ENCODE measurements around the gene CD163. TPM values are rescaled to one million over a fixed set of nuclear protein-coding genes. Genes with fewer than 3 reads are reported as not detected.

The CD163 gene
- total RNA-seq, 4 donors from 2014 or later = 25.6 to 179 (median 94.4) TPM

DNA sequence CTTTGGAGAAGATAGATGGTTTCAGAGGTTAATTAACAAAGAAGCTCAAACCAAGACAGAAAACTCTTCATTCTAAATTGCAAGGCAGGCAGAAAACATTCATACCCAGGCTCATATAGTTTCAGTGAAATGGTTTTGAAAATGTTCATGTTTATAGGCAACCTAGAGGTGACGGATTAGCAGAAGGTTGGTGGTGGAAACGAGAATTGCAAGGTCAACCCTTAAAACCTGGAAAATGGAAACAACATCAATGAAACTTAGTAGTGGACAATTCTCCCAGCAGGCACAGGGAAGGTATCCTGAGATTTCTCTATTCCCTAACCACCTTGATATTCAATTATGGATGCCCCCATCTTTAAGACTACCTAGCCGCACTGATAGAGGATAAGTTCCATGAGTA, 965 bp downstream of the CD163 start:
- no peaks in the 10 kb centered on the region for H3K27me3 ChIP-seq
- no peaks in the 10 kb centered on the region for H3K36me3 ChIP-seq
- TF ChIP-seq, protein P1, sequence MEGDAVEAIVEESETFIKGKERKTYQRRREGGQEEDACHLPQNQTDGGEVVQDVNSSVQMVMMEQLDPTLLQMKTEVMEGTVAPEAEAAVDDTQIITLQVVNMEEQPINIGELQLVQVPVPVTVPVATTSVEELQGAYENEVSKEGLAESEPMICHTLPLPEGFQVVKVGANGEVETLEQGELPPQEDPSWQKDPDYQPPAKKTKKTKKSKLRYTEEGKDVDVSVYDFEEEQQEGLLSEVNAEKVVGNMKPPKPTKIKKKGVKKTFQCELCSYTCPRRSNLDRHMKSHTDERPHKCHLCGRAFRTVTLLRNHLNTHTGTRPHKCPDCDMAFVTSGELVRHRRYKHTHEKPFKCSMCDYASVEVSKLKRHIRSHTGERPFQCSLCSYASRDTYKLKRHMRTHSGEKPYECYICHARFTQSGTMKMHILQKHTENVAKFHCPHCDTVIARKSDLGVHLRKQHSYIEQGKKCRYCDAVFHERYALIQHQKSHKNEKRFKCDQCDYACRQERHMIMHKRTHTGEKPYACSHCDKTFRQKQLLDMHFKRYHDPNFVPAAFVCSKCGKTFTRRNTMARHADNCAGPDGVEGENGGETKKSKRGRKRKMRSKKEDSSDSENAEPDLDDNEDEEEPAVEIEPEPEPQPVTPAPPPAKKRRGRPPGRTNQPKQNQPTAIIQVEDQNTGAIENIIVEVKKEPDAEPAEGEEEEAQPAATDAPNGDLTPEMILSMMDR (IDR thresholded peaks at IDR 0.05) = no peak
- no peak for TF ChIP-seq POLR2A (IDR thresholded peaks at IDR 0.05)
- peak overlapping the region in 1 of 3 donors; percentile 8 for H3K27ac ChIP-seq
- H3K4me1 ChIP-seq = no peaks in the 10 kb centered on the region
- intact Hi-C loops (cut with DNase I) = no loop called here
- 83 to 85% methylated on average over 3 of the region's 3 CpGs for WGBS, 2 donors
- no peaks in the 10 kb centered on the region for H3K9me3 ChIP-seq
- no peak overlapping the region for H3K4me3 ChIP-seq (replicated peaks in 1 of 3)
- no peak for DNase-seq

DNA sequence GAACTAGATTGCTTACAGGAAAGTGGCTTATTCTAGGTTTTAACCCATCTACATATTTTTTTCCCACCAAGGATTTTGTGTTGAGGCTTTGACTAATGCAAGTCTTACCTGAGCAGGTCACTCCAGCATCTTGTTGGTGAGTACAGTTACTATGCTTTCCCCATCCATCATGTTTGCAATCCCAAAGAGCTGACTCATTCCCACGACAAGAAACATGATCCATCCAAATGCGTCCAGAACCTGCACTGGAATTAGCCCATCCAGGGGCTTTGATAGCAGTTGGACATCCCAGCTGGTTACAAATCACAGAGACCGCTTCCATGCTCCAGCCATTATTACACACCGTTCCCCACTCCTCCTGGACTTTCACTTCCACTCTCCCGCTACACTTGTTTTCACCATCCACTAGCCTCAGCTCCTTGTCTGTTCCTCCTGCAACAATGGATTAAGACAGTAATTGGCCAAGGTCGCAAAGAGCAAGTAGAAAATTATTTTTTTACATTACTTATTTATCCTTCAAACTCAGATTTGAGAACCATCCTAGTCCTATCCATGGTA, 2.5 kb downstream of the CD163 start:
- WGBS, 2 donors = 84 to 87% methylated on average over 6 of the region's 6 CpGs
- no peak for DNase-seq
- Histone ChIP-seq H3K36me3 (no peaks in the 10 kb centered on the region), H3K27ac (no peak overlapping the region), H3K4me1 (no peaks in the 10 kb centered on the region), H3K4me3 (replicated peaks in 1 of 3) (no peak overlapping the region), H3K27me3 (no peaks in the 10 kb centered on the region), H3K9me3 (no peaks in the 10 kb centered on the region)
- no peak for TF ChIP-seq POLR2A (IDR thresholded peaks at IDR 0.05)
- TF ChIP-seq, protein P1 (IDR thresholded peaks at IDR 0.05) = no peak
- intact Hi-C loops (cut with DNase I) = no loop called here

DNA sequence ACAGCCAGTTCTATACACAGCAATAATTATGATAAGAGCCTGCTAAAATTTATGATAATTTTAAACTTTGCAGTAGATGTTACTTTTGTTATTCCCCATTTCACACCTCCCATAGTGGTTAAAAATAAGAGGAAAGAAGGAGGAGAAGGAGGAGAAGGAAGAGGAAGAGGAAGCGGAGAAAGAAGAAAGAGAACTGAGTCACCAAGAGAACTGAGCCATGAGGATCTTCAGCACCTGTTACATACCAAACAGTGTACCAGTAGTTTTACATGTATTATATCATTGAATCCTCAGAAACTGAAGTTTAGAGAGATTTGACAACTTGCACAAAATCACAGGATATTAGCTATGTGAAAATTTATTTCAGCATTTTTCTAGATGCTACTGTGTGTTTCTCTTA, 3.9 kb downstream of the CD163 start:
- Histone ChIP-seq H3K4me1 (no peaks in the 10 kb centered on the region), H3K36me3 (no peaks in the 10 kb centered on the region), H3K27ac (no peak overlapping the region), H3K4me3 (replicated peaks in 1 of 3) (no peak overlapping the region), H3K27me3 (no peaks in the 10 kb centered on the region), H3K9me3 (no peaks in the 10 kb centered on the region)
- no peak for DNase-seq
- WGBS, 2 donors = 80 to 84% methylated on average over 1 of the region's 1 CpG
- intact Hi-C loops (cut with DNase I) = no loop called here
- TF ChIP-seq POLR2A (IDR thresholded peaks at IDR 0.05) = no peak
- TF ChIP-seq, protein P1 (IDR thresholded peaks at IDR 0.05) = no peak

DNA sequence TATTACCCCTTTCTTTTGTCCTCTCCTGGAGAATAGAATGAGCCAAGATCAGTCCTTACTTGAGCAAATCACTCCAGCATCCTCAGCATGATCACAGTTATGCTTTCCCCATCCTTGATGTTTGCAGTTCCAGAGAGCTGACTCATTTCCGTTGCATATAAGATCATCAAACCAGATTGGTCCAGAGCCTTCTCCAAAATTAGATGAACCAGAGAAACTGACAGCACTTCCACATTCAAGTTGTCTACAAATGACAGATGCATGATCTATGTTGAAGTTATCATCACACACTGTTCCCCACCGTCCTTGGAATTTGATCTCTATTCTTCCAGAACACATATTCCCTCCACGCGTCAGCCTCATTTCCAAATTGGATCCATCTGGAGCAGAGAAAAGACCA, 4.8 kb downstream of the CD163 start:
- H3K27ac ChIP-seq = peak overlapping the region in 1 of 3 donors; percentile 20

DNA sequence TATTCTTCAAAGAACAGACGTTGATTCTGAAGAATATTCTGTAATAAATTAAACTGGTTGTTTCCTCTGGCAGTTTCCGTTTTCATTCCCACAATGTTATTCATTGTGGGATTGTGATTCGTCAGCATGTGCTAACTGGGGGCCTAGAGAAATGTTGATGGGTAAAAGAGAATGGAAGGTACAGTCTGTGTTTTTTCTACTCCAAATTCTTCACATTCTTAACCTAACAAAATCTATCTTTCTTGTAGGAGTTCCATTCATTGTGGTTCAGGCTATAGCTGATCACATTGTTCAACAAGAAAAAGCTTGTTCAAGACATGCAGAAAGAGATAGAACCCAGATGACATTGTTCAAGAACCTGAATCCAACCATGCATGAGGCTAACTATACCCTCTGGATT, 5.9 kb downstream of the CD163 start:
- no peak for TF ChIP-seq POLR2A (IDR thresholded peaks at IDR 0.05)
- TF ChIP-seq, protein P1 (IDR thresholded peaks at IDR 0.05) = no peak
- no peaks in the 10 kb centered on the region for H3K27me3 ChIP-seq
- intact Hi-C loops (cut with DNase I) = no loop called here
- 54 to 57% methylated on average over 3 of the region's 3 CpGs for WGBS, 2 donors
- H3K4me1 ChIP-seq = no peaks in the 10 kb centered on the region
- no peak overlapping the region for H3K27ac ChIP-seq
- H3K4me3 ChIP-seq (replicated peaks in 1 of 3) = no peak overlapping the region
- no peaks in the 10 kb centered on the region for H3K36me3 ChIP-seq
- no peak for DNase-seq
- H3K9me3 ChIP-seq = no peaks in the 10 kb centered on the region

More for the DNA sequence above, 4.8 kb downstream of the CD163 start:
- 63 to 65% methylated on average over 4 of the region's 4 CpGs for WGBS, 2 donors
- intact Hi-C loops (cut with DNase I) = no loop called here
- Histone ChIP-seq H3K4me1 (no peaks in the 10 kb centered on the region), H3K4me3 (replicated peaks in 1 of 3) (no peak overlapping the region), H3K36me3 (no peaks in the 10 kb centered on the region), H3K27me3 (no peaks in the 10 kb centered on the region), H3K9me3 (no peaks in the 10 kb centered on the region)
- no peak for DNase-seq
- peak in 1 of 2 donors; percentile 9 for TF ChIP-seq POLR2A (IDR thresholded peaks at IDR 0.05)
- TF ChIP-seq, protein P1 (IDR thresholded peaks at IDR 0.05) = no peak

Data from thyroid gland (tissue), 4 donors.